ENCODE measurements around the gene REPS1. TPM values are rescaled to one million over a fixed set of nuclear protein-coding genes. Genes with fewer than 3 reads are reported as not detected.

Gene REPS1
- total RNA-seq, 1 experiment from 2014 or later: 55.1 TPM

DNA sequence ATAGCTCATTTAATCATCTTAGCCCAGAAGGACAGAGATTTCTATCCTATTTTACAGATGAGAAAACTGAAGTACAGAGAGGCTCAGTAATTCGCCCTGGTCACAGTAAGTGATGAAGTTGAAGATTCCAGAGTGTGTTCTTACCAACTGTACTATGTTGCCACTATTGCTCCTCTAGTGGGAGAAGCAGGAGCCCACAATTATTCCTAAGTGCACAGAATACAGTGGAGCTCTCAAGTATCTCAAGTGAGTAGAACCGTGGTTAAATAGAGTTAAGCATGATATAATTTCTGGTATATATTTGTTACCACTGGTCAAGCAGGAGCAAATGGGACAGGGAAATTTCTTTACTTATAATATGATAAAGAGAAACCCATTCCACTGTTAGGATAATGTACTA lies 22.1 kb downstream of the REPS1 start:
- POLR2A ChIA-PET: no interaction called here
- DNase-seq (ENCODE audit: low spot score) (no peak), ATAC-seq (no peak)
- H3K27ac Mint-ChIP-seq: no peak overlapping the region
- H3K4me3 Mint-ChIP-seq: no peak overlapping the region
- peaks cover 29% of the 10 kb centered on the region for H3K4me1 Mint-ChIP-seq
- H3K9me3 Mint-ChIP-seq: no peaks in the 10 kb centered on the region
- H3K36me3 Mint-ChIP-seq: no peaks in the 10 kb centered on the region
- CTCF ChIA-PET: no interaction called here
- TF ChIP-seq, protein P1, sequence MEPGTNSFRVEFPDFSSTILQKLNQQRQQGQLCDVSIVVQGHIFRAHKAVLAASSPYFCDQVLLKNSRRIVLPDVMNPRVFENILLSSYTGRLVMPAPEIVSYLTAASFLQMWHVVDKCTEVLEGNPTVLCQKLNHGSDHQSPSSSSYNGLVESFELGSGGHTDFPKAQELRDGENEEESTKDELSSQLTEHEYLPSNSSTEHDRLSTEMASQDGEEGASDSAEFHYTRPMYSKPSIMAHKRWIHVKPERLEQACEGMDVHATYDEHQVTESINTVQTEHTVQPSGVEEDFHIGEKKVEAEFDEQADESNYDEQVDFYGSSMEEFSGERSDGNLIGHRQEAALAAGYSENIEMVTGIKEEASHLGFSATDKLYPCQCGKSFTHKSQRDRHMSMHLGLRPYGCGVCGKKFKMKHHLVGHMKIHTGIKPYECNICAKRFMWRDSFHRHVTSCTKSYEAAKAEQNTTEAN (CRISPR knock-in tag; IDR thresholded peaks at IDR 0.05): no peak
- TF ChIP-seq TCF7 (CRISPR knock-in tag; IDR thresholded peaks at IDR 0.05; ENCODE audit: low read depth) (no peak), JUN (CRISPR knock-in tag; IDR thresholded peaks at IDR 0.05) (no peak), SP1 (CRISPR knock-in tag; conservative IDR thresholded peaks at IDR 0.05) (no peak), SMAD3 (CRISPR knock-in tag; IDR thresholded peaks at IDR 0.05; ENCODE audit: borderline replicate concordance) (no peak), NR3C1 (CRISPR knock-in tag; conservative IDR thresholded peaks at IDR 0.05; ENCODE audit: low read depth) (no peak), NFE2L1 (CRISPR knock-in tag; IDR thresholded peaks at IDR 0.05) (no peak), FOXP1 (CRISPR knock-in tag; IDR thresholded peaks at IDR 0.05; ENCODE audit: borderline replicate concordance) (no peak), ETV6 (CRISPR knock-in tag; IDR thresholded peaks at IDR 0.05) (no peak), NR1H2 (CRISPR knock-in tag; IDR thresholded peaks at IDR 0.05) (no peak), ZNF263 (CRISPR knock-in tag; IDR thresholded peaks at IDR 0.05; ENCODE audit: low read depth) (no peak), ZNF219 (CRISPR knock-in tag; IDR thresholded peaks at IDR 0.05; ENCODE audit: borderline replicate concordance) (no peak)
- TF ChIP-seq, protein P2, sequence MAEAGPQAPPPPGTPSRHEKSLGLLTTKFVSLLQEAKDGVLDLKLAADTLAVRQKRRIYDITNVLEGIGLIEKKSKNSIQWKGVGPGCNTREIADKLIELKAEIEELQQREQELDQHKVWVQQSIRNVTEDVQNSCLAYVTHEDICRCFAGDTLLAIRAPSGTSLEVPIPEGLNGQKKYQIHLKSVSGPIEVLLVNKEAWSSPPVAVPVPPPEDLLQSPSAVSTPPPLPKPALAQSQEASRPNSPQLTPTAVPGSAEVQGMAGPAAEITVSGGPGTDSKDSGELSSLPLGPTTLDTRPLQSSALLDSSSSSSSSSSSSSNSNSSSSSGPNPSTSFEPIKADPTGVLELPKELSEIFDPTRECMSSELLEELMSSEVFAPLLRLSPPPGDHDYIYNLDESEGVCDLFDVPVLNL (CRISPR knock-in tag; IDR thresholded peaks at IDR 0.05; ENCODE audit: borderline replicate concordance, low read depth): no peak
- TF ChIP-seq, protein P3, sequence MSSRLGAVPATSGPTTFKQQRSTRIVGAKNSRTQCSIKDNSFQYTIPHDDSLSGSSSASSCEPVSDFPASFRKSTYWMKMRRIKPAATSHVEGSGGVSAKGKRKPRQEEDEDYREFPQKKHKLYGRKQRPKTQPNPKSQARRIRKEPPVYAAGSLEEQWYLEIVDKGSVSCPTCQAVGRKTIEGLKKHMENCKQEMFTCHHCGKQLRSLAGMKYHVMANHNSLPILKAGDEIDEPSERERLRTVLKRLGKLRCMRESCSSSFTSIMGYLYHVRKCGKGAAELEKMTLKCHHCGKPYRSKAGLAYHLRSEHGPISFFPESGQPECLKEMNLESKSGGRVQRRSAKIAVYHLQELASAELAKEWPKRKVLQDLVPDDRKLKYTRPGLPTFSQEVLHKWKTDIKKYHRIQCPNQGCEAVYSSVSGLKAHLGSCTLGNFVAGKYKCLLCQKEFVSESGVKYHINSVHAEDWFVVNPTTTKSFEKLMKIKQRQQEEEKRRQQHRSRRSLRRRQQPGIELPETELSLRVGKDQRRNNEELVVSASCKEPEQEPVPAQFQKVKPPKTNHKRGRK (CRISPR knock-in tag; IDR thresholded peaks at IDR 0.05; ENCODE audit: borderline replicate concordance): no peak
- TF ChIP-seq, protein P4, sequence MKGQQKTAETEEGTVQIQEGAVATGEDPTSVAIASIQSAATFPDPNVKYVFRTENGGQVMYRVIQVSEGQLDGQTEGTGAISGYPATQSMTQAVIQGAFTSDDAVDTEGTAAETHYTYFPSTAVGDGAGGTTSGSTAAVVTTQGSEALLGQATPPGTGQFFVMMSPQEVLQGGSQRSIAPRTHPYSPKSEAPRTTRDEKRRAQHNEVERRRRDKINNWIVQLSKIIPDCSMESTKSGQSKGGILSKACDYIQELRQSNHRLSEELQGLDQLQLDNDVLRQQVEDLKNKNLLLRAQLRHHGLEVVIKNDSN (CRISPR knock-in tag; IDR thresholded peaks at IDR 0.05): no peak
- H3K27me3 Mint-ChIP-seq (ENCODE audit: low read depth): no peaks in the 10 kb centered on the region

DNA sequence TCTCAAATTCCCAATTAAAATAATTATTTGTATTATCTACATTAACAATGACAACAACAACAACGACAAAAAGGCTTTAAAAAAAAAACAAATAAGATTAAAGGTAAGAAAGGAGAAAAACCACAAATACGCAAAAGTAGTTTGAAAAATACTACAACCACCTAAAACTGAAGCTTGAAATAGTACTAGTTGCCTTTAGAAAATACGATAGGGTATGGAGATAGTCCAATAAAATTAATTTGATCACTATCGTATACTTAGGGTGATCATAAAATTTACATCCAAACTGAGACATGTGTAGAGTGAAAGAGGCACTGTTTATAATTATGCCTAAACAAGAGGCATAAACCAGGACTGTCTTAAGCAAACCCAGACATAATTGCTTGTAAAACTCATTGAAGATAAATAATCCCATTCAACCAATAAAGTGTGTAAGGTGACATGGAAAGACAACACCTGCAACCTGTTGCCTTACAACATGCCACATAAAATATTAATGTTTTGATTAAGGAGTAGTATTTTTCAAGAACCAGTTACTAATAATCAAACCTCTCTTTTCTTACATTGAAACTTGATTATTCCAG lies 22.7 kb downstream of the REPS1 start:
- no peaks in the 10 kb centered on the region for H3K9me3 Mint-ChIP-seq
- CTCF ChIA-PET: no interaction called here
- no peak for TF ChIP-seq FOXP1 (CRISPR knock-in tag; IDR thresholded peaks at IDR 0.05; ENCODE audit: borderline replicate concordance)
- no peak for TF ChIP-seq ZNF423 (CRISPR knock-in tag; IDR thresholded peaks at IDR 0.05)
- no peak for TF ChIP-seq NR2C2 (CRISPR knock-in tag; IDR thresholded peaks at IDR 0.05)
- TF ChIP-seq, protein P5, sequence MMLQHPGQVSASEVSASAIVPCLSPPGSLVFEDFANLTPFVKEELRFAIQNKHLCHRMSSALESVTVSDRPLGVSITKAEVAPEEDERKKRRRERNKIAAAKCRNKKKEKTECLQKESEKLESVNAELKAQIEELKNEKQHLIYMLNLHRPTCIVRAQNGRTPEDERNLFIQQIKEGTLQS (CRISPR knock-in tag; conservative IDR thresholded peaks at IDR 0.05): no peak
- TF ChIP-seq, protein P6, sequence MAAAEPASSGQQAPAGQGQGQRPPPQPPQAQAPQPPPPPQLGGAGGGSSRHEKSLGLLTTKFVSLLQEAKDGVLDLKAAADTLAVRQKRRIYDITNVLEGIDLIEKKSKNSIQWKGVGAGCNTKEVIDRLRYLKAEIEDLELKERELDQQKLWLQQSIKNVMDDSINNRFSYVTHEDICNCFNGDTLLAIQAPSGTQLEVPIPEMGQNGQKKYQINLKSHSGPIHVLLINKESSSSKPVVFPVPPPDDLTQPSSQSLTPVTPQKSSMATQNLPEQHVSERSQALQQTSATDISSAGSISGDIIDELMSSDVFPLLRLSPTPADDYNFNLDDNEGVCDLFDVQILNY (CRISPR knock-in tag; IDR thresholded peaks at IDR 0.05): no peak
- TF ChIP-seq ZBTB21 (CRISPR knock-in tag; IDR thresholded peaks at IDR 0.05; ENCODE audit: borderline replicate concordance): no peak
- TF ChIP-seq, protein P7, sequence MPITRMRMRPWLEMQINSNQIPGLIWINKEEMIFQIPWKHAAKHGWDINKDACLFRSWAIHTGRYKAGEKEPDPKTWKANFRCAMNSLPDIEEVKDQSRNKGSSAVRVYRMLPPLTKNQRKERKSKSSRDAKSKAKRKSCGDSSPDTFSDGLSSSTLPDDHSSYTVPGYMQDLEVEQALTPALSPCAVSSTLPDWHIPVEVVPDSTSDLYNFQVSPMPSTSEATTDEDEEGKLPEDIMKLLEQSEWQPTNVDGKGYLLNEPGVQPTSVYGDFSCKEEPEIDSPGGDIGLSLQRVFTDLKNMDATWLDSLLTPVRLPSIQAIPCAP (CRISPR knock-in tag; IDR thresholded peaks at IDR 0.05): no peak
- TF ChIP-seq, protein P2 (CRISPR knock-in tag; IDR thresholded peaks at IDR 0.05; ENCODE audit: borderline replicate concordance, low read depth): no peak
- TF ChIP-seq, protein P8, sequence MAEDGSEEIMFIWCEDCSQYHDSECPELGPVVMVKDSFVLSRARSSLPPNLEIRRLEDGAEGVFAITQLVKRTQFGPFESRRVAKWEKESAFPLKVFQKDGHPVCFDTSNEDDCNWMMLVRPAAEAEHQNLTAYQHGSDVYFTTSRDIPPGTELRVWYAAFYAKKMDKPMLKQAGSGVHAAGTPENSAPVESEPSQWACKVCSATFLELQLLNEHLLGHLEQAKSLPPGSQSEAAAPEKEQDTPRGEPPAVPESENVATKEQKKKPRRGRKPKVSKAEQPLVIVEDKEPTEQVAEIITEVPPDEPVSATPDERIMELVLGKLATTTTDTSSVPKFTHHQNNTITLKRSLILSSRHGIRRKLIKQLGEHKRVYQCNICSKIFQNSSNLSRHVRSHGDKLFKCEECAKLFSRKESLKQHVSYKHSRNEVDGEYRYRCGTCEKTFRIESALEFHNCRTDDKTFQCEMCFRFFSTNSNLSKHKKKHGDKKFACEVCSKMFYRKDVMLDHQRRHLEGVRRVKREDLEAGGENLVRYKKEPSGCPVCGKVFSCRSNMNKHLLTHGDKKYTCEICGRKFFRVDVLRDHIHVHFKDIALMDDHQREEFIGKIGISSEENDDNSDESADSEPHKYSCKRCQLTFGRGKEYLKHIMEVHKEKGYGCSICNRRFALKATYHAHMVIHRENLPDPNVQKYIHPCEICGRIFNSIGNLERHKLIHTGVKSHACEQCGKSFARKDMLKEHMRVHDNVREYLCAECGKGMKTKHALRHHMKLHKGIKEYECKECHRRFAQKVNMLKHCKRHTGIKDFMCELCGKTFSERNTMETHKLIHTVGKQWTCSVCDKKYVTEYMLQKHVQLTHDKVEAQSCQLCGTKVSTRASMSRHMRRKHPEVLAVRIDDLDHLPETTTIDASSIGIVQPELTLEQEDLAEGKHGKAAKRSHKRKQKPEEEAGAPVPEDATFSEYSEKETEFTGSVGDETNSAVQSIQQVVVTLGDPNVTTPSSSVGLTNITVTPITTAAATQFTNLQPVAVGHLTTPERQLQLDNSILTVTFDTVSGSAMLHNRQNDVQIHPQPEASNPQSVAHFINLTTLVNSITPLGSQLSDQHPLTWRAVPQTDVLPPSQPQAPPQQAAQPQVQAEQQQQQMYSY (CRISPR knock-in tag; IDR thresholded peaks at IDR 0.05): no peak
- TF ChIP-seq RORB (CRISPR knock-in tag; IDR thresholded peaks at IDR 0.05): no peak
- TF ChIP-seq RELA (CRISPR knock-in tag; IDR thresholded peaks at IDR 0.05; ENCODE audit: borderline replicate concordance): no peak

More for the DNA sequence above, 22.7 kb downstream of the REPS1 start:
- DNase-seq (ENCODE audit: low spot score): no peak
- POLR2A ChIA-PET: no interaction called here
- no peaks in the 10 kb centered on the region for H3K27me3 Mint-ChIP-seq (ENCODE audit: low read depth)
- H3K4me1 Mint-ChIP-seq: peaks cover 26% of the 10 kb centered on the region
- ATAC-seq: no peak
- no peak overlapping the region for H3K4me3 Mint-ChIP-seq
- no peaks in the 10 kb centered on the region for H3K36me3 Mint-ChIP-seq
- H3K27ac Mint-ChIP-seq: no peak overlapping the region
